HepG2 (cell line): ENCODE data around the gene PLCB1. TPM values are rescaled to one million over a fixed set of nuclear protein-coding genes. Genes with fewer than 3 reads are reported as not detected.

Source experiments
- BRD4 ChIP-seq: sonication (generic); formaldehyde crosslinking; IDR thresholded peaks from 2 replicates; pipeline ENCODE4 v1.4.0; 2020; ENCODE audit warnings: missing genetic modification reagents
- CREM ChIP-seq, 2 experiments: sonication (generic) in 1 of 2; formaldehyde crosslinking in 1 of 2; IDR thresholded peaks; 2 replicates each; pipeline versions ENCODE4 v1.4.0 to v1.6.1; 2016 to 2020; ENCODE audit warnings: antibody characterized with exemption in 1 of 2, mild to moderate bottlenecking in 1 of 2, missing genetic modification reagents in 1 of 2
- DNMT1 ChIP-seq: sonication (generic); formaldehyde crosslinking; IDR thresholded peaks from 2 replicates; pipeline ENCODE4 v1.5.1; 2020; ENCODE audit warnings: mild to moderate bottlenecking, missing genetic modification reagents
- EHMT2 ChIP-seq: fragments of 200-600 bp; sonication (generic); IDR thresholded peaks from 2 replicates; pipeline ENCODE4 v1.7.0; 2017; ENCODE audit warnings: antibody characterized with exemption, low read depth, low read length, borderline replicate concordance
- GLI4 ChIP-seq: sonication (generic); formaldehyde crosslinking; IDR thresholded peaks from 2 replicates; pipeline ENCODE4 v1.5.1; 2020; ENCODE audit warnings: missing genetic modification reagents, mild to moderate bottlenecking, moderate library complexity, borderline replicate concordance
- KDM5A ChIP-seq: fragments of 200-600 bp; sonication (generic); IDR thresholded peaks from 2 replicates; pipeline ENCODE4 v1.7.0; 2018; ENCODE audit warnings: antibody characterized with exemption, mild to moderate bottlenecking, low read length, borderline replicate concordance
- SP2 ChIP-seq: sonication (generic); formaldehyde crosslinking; IDR thresholded peaks from 2 replicates; pipeline ENCODE4 v1.5.1; 2020; ENCODE audit warnings: mild to moderate bottlenecking, missing genetic modification reagents
- ZBTB40 ChIP-seq, 2 experiments: fragments of 450-650 bp in 1 of 2; sonication (generic) in 1 of 2; formaldehyde crosslinking in 1 of 2; IDR thresholded peaks; 2 replicates each; pipeline versions ENCODE4 v1.6.1 to v1.8.0; 2016 to 2022; ENCODE audit warnings: antibody characterized with exemption in 1 of 2, mild to moderate bottlenecking in 1 of 2, missing genetic modification reagents in 1 of 2
- ZFP1 ChIP-seq: IDR thresholded peaks from 2 replicates; pipeline ENCODE4 v1.6.1; 2016
- ZNF337 ChIP-seq: sonication (generic); formaldehyde crosslinking; IDR thresholded peaks from 2 replicates; pipeline ENCODE4 v1.5.1; 2020; ENCODE audit warnings: missing genetic modification reagents, low read depth, mild to moderate bottlenecking, borderline replicate concordance
- ZNF33B ChIP-seq: sonication (generic); formaldehyde crosslinking; IDR thresholded peaks from 2 replicates; pipeline ENCODE4 v1.5.1; 2020; ENCODE audit warnings: mild to moderate bottlenecking, missing genetic modification reagents
- ZNF747 ChIP-seq: sonication (generic); formaldehyde crosslinking; IDR thresholded peaks from 2 replicates; pipeline ENCODE4 v1.8.1; 2023; ENCODE audit warnings: missing genetic modification reagents, mild to moderate bottlenecking, borderline replicate concordance
- ZNF761 ChIP-seq: sonication (generic); formaldehyde crosslinking; conservative IDR thresholded peaks from 2 replicates; pipeline ENCODE4 v1.4.0; 2020; ENCODE audit warnings: mild to moderate bottlenecking, missing genetic modification reagents
- ZNF792 ChIP-seq: IDR thresholded peaks from 2 replicates; pipeline ENCODE4 v1.6.1; 2016
- polyA plus RNA-seq, 8 experiments: library from polyadenylated mRNA; depleted of rRNA in 3 of 8; stranded (reverse) in 7 of 8; unstranded in 1 of 8; fragments of >200 nt; fragmentation: Illumina TruSeq in 4 of 8; extraction: Trizol in 4 of 8; gene quantifications; 2 replicates each; pipeline versions ENCODE4 v1.2.1 to v1.2.3, GENCODE V29; 2011 to 2016; ENCODE audit warnings: low read depth in 4 of 8, missing spikeins in 1 of 8, mixed read lengths in 1 of 8; ENCODE audit not compliant: insufficient read depth in 1 of 8
- total RNA-seq, 5 experiments: library from RNA; depleted of rRNA; stranded (reverse); fragments of >200 nt; fragmentation: Illumina TruSeq; extraction: Trizol; gene quantifications; 2 replicates each; pipeline ENCODE4 v1.2.3, GENCODE V29; 2016; ENCODE audit warnings: low read depth in 1 of 5

The PLCB1 gene
- total and polyA plus RNA-seq, 2 of the 13 experiments (the other 11 are each of a cell fraction or from before 2014, with no cell fraction given): 42.4 to 55.9 TPM

DNA sequence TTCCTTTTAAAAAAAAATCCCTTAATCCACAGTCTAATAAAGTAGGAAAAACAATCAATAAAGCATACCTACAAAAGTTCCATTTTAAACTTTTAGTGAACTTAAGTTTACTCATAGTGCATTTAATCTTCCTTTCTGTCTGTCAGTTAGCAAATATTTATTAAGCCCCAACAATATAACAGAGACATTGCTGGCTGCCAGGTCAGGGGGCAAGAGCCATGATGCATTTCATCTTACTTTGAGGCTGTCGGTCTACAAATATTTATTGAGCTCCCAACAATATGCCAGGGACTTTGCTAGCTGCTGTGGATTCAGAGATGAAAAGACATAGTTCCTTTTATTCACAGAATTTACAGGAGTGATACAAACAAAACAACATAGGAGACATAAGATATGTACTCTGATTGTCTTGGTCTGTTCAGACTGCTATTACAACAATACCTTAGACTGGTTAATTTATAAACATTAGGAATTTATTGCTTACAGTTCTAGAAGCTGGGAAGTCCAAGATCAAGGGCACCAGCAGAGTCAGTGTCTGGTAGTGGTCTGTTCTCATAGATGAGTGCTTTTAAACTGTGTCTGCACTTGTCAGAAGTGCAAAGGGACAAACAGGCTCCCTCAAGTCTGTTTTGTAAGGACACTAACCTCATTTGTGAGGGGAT is 118.6 kb downstream of the PLCB1 start (continued):
- no peak for TF ChIP-seq ZNF33B
- no peak for TF ChIP-seq DNMT1
- TF ChIP-seq GLI4 (CRISPR knock-in tag): no peak
- TF ChIP-seq CREM (IDR thresholded peaks at IDR 0.05): peak; percentile 98
- no peak for TF ChIP-seq CREM (CRISPR knock-in tag; IDR thresholded peaks at IDR 0.05)
- no peak for TF ChIP-seq BRD4 (CRISPR knock-in tag)
- no peak for TF ChIP-seq ZBTB40 (IDR thresholded peaks at IDR 0.05)
- no peak; the same call in 1 of the 2 replicates for TF ChIP-seq ZBTB40 (CRISPR knock-in tag; IDR thresholded peaks at IDR 0.05)
- no peak for TF ChIP-seq ZNF761
- TF ChIP-seq ZNF747 (CRISPR knock-in tag): peak; percentile 71; the same call in 1 of the 2 replicates
- peak; percentile 73; the same call in 1 of the 2 replicates for TF ChIP-seq ZNF792 (CRISPR knock-in tag)
- TF ChIP-seq EHMT2: peak; percentile 70; the same call in 1 of the 2 replicates
- 0 out of 2 replicates have a peak, but pooled peaks have one; percentile 28 for TF ChIP-seq ZFP1
- TF ChIP-seq ZNF337 (CRISPR knock-in tag): no peak
- peak; percentile 67; the same call in 1 of the 2 replicates for TF ChIP-seq KDM5A
- no peak for TF ChIP-seq SP2
